GM19193 (cell line): ENCODE measurements around the gene ARAF.

ENCODE experiments used
- POLR2A ChIP-seq: IDR thresholded peaks from 4 replicates; pipeline ENCODE4 v1.6.1; 2011; ENCODE audit not compliant: insufficient read depth, insufficient read length; ENCODE audit errors: extremely low read depth

Gene ARAF

GRCh38 chrX:47561659-47562151, 700 bp downstream of the ARAF start:
- TF ChIP-seq POLR2A: no peak

- TF ChIP-seq POLR2A: no peak
Measured at GRCh38 chrX:47562615-47563243, 1.7 kb downstream of the ARAF start.

- no peak for TF ChIP-seq POLR2A
Measured at GRCh38 chrX:47563801-47564315, 2.9 kb downstream of the ARAF start.

- no peak for TF ChIP-seq POLR2A
Measured at GRCh38 chrX:47564438-47565085, 3.6 kb downstream of the ARAF start.

- no peak for TF ChIP-seq POLR2A
Measured at GRCh38 chrX:47566841-47567240, 5.8 kb downstream of the ARAF start.

- no peak for TF ChIP-seq POLR2A
Measured at GRCh38 chrX:47568656-47569295, 7.8 kb downstream of the ARAF start.

- TF ChIP-seq POLR2A: no peak
Measured at GRCh38 chrX:47570794-47571193, 9.8 kb downstream of the ARAF start.

GRCh38 chrX:47571215-47571614, 10.2 kb downstream of the ARAF start:
- TF ChIP-seq POLR2A: no peak

- TF ChIP-seq POLR2A: no peak
Measured at GRCh38 chrX:47571896-47572295, 10.9 kb downstream of the ARAF start.

- TF ChIP-seq POLR2A: no peak
Measured at GRCh38 chrX:47572773-47573340, 11.9 kb downstream of the ARAF start.

GRCh38 chrX:47573341-47574075, 12.5 kb downstream of the ARAF start:
- TF ChIP-seq POLR2A: no peak

GRCh38 chrX:47574076-47574546, 13.1 kb downstream of the ARAF start:
- TF ChIP-seq POLR2A: no peak

GRCh38 chrX:47574547-47575301, 13.7 kb downstream of the ARAF start:
- no peak for TF ChIP-seq POLR2A
